GM19240 (cell line): ENCODE results near the gene PTN.

Source experiments
- DNase-seq: peaks from one replicate; pipeline ENCODE4 v3.0.0; 2011; ENCODE audit warnings: low spot score; ENCODE audit not compliant: insufficient read length

PTN gene, protein sequence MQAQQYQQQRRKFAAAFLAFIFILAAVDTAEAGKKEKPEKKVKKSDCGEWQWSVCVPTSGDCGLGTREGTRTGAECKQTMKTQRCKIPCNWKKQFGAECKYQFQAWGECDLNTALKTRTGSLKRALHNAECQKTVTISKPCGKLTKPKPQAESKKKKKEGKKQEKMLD

GRCh38 chr7:137343281-137343841 lies at the start of gene PTN:
Gene PTN, minus strand, starts transcription at chr7:137343733. Its CDS starts 88,760 bp downstream, at chr7:137254973.
- DNase-seq: no peak

DNA sequence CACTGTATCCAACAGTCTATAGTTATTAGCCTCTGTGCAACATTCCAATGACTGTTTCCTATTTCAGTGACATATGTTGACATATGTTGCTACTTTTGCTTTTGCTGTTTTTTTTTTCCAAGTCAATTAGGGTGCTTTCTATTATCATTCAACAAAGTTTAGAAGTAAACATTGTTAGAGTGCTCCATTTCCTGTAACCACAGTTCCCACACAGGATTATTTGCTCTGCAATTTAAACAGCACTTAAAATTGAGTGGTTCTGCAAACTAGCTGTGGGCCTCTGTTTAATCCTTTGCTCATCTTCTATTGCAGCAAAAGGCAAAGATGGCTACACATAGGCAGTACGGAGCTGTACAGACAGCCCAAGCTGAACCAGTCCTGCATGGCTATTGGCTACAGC lies 46.5 kb upstream of the PTN start:
- DNase-seq: no peak

GRCh38 chr7:137388916-137389315 lies 45.4 kb upstream of the PTN start:
- no peak for DNase-seq

DNA sequence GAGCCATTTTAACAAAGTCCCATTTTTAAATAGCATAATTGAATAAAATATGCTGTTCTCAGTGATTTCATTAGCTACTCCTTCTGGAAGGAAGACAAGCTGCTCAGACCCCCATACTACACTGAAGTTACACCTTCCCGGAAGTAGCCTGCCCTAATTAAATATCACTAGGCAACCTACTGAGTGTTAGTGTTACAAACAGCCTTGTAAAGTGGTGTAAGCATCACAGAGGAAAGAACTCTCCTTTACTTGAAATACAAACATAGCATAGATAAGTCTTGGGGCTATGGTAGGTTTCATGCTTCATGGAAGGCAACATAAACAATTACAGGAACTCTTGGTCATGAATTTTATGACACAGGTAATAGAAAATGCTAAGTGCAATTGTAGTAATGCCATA lies 43.4 kb upstream of the PTN start:
- DNase-seq: no peak

GRCh38 chr7:137381045-137381444 lies 37.5 kb upstream of the PTN start:
- DNase-seq: no peak

- DNase-seq: no peak
Measured at GRCh38 chr7:137373507-137373906, 30.0 kb upstream of the PTN start.

DNA sequence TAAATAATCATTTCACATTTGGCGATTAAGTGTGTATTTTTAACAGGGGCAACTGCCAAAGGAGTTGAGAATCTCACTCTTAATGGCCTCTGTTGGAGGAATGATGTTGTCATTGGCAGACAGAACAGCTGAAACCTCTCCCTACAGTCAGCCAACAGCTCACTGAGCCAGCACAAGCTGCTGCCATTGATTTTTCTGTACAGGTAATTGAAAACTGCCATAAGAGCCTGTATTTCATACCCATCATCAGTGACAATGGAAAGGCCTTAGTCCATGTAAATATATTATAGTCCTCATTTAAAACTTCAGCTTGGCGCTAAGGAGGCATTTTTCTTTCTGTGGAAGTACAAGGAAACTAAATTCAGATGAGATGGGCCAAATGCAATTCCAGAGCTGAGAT lies 28.1 kb upstream of the PTN start:
- no peak for DNase-seq

- no peak for DNase-seq
Measured at GRCh38 chr7:137366995-137367394, 23.5 kb upstream of the PTN start.

GRCh38 chr7:137363683-137364082 lies 20.1 kb upstream of the PTN start:
- no peak for DNase-seq

- no peak for DNase-seq
Measured at GRCh38 chr7:137360087-137360679, 16.6 kb upstream of the PTN start.

DNA sequence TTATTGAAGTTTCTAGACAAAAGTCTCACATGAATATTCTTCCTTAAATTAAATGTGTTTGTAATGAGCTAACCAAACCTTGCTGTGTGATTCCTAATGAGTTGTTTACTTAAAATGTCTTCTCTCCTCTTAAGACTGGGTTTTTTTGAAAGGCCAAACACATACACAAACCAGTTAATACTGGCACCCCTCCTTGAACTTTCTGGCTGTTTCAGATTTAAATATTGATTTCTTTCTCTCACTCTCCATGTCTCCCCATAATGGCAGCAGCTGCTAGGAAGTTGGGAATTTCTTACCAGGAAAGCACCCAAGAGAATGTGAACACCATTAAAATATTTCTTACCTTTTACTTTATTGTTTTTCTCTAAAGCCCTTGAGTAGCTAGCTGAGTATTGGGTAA lies 11.4 kb upstream of the PTN start:
- DNase-seq: no peak

GRCh38 chr7:137354396-137354795 lies 10.9 kb upstream of the PTN start:
- no peak for DNase-seq

- no peak for DNase-seq
Measured at GRCh38 chr7:137351941-137352340, 8.4 kb upstream of the PTN start.

DNA sequence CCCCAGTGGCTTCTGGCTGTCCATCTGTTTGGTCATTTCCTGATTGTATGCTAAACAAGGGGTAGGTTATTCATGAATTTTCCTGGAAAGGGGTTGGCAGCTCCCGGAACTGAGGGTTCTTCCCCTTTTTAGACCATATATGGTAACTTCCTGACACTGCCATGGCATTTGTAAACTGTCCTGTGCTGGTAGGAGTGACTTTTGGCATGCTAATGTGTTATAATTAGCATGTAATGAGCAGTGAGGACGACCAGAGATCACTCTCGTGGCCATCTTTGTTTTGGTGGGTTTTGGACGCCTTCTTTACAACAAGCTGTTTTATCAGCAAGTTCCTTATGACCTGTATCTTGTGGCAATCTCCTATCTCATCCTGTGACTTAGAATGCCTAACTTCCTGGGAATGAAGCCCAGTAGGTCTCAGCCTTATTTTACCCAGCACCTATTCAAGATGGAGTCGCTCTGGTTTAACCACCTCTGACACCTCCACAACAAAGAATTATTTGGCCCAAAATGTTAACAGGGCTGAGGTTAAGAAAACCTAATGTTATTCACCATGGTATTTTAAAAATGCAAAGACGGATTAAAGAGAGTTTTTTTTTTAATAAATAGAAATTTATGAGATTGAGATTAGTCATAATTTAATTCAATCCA lies 2.4 kb upstream of the PTN start:
- no peak for DNase-seq

DNA sequence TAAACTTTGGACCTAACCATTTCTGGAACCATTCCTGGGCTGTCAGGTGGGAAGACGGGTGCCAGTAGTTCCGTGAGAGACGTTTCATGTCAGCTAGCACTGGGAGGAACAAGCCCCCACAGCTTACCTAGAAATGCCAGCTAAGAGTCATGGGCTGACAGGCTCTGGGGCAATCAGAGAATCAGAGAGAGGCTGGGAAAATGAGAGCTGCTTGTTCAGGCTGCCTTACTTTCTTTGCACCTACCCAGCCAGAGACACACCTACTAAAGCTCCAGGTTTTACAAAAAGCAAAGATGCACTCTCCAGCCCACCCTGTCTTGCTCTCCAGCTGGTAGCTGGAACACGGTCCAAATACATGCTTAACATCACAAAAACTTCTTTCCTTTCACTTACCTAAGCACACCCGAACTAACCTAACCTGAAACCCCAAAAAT lies 688 bp downstream of the PTN start:
- no peak for DNase-seq

DNA sequence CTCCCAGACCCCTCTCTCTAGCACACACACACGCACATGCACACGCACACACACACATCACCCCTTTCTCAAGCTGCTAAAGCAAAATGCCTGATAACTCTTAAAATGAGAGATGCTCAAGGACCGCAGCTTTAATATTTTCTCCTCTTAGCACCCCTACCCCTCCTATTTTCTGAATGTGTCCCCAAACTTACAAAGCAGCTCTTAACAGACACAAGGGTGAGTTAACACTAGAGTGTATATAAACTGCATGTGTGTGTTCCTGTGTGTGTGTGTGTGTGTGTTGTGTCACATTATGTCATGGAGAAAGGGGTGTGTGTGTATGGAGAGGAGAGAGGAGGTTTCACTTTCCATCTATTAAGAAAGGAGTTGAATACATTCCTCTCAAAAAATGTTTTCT lies 1.3 kb downstream of the PTN start:
- no peak for DNase-seq

DNA sequence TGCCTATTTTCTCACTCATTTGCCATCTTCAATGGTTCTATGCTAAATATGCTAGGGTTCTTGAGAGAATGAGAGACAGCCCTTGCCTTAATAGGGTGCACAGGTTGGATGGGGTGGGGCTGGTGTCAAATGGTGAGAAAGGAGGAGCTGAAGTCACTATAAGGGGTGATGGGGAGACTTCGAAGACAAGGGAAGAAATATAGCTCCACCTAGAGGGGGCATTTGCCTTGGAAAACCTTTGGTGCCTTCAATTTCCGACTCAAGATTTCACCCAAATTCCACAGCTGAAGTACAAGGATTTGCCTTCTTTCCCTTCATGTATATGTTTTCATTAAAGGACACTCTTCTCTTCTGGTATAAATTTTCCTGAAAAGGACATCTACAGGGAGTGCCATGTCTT lies 5.6 kb downstream of the PTN start:
- DNase-seq: no peak

DNA sequence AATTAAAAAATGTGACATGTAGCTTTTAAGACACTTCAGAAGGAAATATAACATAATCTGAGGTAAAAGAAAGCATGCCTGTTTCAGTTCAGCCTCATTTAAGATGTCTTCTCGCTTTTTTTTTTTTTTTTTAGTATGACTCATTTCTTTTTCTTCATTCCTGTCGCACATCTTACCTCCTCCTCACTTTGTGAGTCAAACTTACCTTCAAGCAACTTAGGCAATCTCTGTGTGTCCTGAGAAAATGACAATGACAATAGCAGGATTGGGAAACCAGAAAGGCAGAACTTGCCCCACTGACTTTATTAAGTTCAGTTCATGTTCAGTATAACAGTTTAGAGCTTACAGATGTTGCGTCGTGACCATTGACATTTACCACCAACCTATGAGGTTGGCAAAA lies 7.7 kb downstream of the PTN start:
- DNase-seq: no peak

DNA sequence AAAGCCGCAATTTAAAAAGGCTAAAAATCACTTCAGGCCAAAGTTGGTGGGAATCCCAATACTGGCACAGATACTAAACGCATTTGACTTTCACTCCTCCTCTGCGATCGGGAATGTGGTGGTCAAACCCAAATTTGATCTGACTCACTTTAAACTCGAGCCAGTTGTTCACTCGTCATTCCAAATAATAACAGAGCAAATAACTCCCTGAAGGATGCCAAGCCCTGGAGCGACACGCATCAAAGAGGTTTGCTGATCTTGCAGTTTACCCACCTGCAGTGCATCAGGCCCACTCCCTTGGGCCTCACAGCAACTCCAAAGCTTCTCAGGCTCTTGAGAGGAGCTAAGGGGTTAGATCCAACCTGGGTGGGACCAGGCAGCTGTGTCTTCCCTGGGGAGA lies 12.2 kb downstream of the PTN start:
- no peak for DNase-seq

DNA sequence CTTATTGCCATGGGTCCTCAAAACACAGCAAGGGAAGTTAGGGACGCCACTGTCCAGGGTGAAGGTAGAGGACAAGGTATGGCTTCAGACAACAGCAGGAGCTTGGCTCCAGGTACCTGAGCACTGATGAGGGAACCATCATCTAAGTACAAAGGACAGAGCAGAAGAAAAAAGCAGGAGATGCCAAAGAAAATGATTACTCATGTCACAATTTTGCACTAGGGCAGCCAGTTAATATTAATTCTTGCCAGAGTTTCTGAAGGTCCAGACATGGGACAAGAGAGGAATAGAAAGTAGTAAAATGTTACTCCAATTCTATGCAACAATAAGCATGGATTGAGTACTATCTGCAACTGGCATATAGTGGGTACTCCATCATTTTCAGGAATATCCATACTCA lies 14.1 kb downstream of the PTN start:
- DNase-seq: no peak

- DNase-seq: no peak
Measured at GRCh38 chr7:137328373-137329120, 15.0 kb downstream of the PTN start.

- no peak for DNase-seq
Measured at GRCh38 chr7:137325927-137326326, 17.6 kb downstream of the PTN start.
